DOHH2 (cell line): ENCODE data around the gene PROC.

Source experiments
- EZH2phosphoT487 ChIP-seq: fragments of 200-600 bp; sonication (generic); IDR thresholded peaks from 2 replicates; pipeline ENCODE4 v1.6.1; 2017; ENCODE audit warnings: borderline replicate concordance, mild to moderate bottlenecking, antibody characterized with exemption, low read length, moderate library complexity, mixed read lengths
- TF ChIP-seq, protein P1 (sequence below): fragments of 200-600 bp; sonication (generic); IDR thresholded peaks from one replicate; pipeline ENCODE4 v1.5.1; 2014; ENCODE audit warnings: antibody characterized with exemption, mild to moderate bottlenecking, low read depth, low read length; ENCODE audit not compliant: poor library complexity, severe bottlenecking

DNA sequence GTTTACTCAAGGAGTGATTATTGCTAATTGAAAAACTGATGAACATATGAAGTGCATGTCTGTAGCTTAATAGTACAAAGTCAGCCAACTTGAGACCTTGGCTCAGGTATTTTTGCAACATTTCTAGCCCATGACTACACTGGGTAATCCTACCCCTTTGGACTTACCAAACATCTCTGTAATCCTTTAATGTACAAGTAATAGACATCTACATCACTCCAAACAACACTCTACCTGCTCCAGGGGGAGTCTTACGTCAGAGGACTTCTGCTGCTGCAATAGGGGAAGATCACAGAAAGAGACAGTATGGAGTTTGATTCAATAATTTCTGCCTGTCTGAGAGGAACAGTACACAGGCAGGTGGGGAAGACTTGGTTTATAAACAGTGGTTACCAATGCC is 54.0 kb downstream of the PROC start:
- TF ChIP-seq, protein P1, sequence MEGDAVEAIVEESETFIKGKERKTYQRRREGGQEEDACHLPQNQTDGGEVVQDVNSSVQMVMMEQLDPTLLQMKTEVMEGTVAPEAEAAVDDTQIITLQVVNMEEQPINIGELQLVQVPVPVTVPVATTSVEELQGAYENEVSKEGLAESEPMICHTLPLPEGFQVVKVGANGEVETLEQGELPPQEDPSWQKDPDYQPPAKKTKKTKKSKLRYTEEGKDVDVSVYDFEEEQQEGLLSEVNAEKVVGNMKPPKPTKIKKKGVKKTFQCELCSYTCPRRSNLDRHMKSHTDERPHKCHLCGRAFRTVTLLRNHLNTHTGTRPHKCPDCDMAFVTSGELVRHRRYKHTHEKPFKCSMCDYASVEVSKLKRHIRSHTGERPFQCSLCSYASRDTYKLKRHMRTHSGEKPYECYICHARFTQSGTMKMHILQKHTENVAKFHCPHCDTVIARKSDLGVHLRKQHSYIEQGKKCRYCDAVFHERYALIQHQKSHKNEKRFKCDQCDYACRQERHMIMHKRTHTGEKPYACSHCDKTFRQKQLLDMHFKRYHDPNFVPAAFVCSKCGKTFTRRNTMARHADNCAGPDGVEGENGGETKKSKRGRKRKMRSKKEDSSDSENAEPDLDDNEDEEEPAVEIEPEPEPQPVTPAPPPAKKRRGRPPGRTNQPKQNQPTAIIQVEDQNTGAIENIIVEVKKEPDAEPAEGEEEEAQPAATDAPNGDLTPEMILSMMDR = no peak
- TF ChIP-seq EZH2phosphoT487 = no peak
